Measurements from ENCODE around the gene LIFR.

DNA sequence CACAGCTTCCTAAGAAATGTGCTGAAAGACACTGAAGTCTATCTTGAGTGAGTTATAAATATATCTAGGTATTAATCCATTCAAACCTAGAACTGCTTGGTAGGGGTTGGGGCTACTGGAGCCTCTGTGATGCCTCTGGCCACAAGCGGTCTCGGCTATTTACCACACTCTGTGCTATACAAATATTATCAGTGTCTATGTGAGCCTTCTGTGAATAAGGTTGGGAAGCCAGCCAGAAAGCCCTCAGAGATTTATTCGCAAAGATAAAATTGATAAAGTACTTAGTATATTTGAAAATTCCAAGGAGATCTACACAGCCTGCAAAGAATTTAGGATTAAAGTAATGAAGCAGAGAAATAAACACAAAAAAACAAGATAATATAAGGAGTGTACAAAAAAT lies 41.4 kb downstream of the LIFR start:
- TF ChIP-seq, protein P1, sequence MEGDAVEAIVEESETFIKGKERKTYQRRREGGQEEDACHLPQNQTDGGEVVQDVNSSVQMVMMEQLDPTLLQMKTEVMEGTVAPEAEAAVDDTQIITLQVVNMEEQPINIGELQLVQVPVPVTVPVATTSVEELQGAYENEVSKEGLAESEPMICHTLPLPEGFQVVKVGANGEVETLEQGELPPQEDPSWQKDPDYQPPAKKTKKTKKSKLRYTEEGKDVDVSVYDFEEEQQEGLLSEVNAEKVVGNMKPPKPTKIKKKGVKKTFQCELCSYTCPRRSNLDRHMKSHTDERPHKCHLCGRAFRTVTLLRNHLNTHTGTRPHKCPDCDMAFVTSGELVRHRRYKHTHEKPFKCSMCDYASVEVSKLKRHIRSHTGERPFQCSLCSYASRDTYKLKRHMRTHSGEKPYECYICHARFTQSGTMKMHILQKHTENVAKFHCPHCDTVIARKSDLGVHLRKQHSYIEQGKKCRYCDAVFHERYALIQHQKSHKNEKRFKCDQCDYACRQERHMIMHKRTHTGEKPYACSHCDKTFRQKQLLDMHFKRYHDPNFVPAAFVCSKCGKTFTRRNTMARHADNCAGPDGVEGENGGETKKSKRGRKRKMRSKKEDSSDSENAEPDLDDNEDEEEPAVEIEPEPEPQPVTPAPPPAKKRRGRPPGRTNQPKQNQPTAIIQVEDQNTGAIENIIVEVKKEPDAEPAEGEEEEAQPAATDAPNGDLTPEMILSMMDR (IDR thresholded peaks at IDR 0.05; ENCODE audit: borderline replicate concordance, extremely low read depth, low read length, poor library complexity, severe bottlenecking), result no peak
- TF ChIP-seq EZH2 (IDR thresholded peaks at IDR 0.05; ENCODE audit: borderline replicate concordance, low read depth, low read length, severe bottlenecking), result no peak

Measured in DND-41 (cell line).